GM12873 (cell line): ENCODE data around the gene EPB41L2.

Experiments used
- TF ChIP-seq, protein P1 (sequence below): IDR thresholded peaks from 2 replicates; pipeline ENCODE4 v1.5.1; 2012; ENCODE audit warnings: low read depth, mild to moderate bottlenecking, moderate library complexity, low read length, control low read depth; ENCODE audit not compliant: insufficient read depth; ENCODE audit errors: missing control alignments

EPB41L2 gene

GRCh38 chr6:131061041-131061750, 1.8 kb downstream of the EPB41L2 start:
- TF ChIP-seq, protein P1, sequence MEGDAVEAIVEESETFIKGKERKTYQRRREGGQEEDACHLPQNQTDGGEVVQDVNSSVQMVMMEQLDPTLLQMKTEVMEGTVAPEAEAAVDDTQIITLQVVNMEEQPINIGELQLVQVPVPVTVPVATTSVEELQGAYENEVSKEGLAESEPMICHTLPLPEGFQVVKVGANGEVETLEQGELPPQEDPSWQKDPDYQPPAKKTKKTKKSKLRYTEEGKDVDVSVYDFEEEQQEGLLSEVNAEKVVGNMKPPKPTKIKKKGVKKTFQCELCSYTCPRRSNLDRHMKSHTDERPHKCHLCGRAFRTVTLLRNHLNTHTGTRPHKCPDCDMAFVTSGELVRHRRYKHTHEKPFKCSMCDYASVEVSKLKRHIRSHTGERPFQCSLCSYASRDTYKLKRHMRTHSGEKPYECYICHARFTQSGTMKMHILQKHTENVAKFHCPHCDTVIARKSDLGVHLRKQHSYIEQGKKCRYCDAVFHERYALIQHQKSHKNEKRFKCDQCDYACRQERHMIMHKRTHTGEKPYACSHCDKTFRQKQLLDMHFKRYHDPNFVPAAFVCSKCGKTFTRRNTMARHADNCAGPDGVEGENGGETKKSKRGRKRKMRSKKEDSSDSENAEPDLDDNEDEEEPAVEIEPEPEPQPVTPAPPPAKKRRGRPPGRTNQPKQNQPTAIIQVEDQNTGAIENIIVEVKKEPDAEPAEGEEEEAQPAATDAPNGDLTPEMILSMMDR, result no peak

DNA sequence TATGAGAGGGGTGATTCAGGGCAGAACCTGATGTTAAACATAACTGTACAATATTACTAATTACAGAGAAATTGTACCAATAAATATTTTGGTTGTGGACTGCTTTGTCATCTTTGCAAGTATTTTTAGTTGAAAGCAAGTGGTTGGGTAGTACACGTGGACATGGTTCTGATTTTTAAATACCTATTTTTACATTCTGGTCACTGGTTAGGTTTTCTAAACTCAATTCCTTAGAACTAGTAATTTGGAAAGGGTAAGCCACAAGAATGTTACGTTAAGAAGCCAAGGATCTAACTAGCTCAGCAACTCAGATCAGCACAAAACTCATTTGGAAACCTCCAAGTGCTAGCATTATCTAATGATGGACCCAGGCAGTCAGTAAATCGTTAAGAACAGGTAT, 2.7 kb downstream of the EPB41L2 start:
- TF ChIP-seq, protein P1, result no peak

GRCh38 chr6:131059486-131059885, 3.6 kb downstream of the EPB41L2 start:
- TF ChIP-seq, protein P1, result no peak

GRCh38 chr6:131058236-131058635, 4.8 kb downstream of the EPB41L2 start:
- TF ChIP-seq, protein P1, result no peak

- TF ChIP-seq, protein P1, result no peak
Observed at GRCh38 chr6:131054392-131055250, 8.4 kb downstream of the EPB41L2 start.

DNA sequence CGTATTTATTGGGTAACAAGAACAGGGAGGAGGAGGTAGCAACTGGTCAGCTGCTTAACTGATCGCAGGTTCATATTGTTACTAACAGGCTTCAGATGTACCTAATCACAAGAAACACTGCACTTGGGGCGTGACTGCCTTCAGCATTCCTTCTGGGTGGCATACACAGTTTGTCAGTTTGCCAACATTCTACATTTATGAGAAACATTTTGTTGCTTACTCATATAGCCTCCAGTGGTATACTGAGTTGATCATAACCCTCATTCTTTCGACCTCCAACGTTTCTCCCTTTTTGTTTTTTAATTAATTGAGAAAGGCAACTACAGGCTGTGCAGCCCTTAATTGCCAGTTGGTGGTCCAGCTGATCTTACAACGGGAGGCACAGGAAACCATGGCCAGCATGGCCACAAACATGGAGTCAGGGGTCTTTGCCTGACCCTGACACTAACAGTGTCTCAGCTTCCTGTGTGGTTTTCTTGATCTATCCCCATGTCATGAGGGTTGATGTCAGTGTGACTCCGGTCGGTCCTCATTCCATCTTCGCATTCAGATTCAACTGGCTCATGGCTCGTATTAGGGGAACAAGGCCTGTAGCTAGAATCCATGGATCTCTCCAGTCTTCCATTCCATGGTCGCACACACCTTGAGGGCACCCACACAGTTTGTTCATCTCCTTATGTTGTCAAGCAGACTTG, 9.4 kb downstream of the EPB41L2 start:
- TF ChIP-seq, protein P1, result no peak

GRCh38 chr6:131052181-131052580, 10.9 kb downstream of the EPB41L2 start:
- TF ChIP-seq, protein P1, result no peak
